Left renal cortex interstitium (tissue), 4 donors: ENCODE measurements around the gene RYR1. TPM values are rescaled to one million over a fixed set of nuclear protein-coding genes. Genes with fewer than 3 reads are reported as not detected.
"Not testable (repeated sequence)": the region's sequence is repeated elsewhere in the genome, so short reads cannot be mapped to it uniquely, and the experiment has no call there.

Source experiments
- DNase-seq, 4 donors: peaks; one replicate each; pipeline ENCODE4 v3.0.0-alpha.2; 2013; ENCODE audit warnings: low read depth in 4 of 4, low spot score in 2 of 4, missing footprints in 1 of 4
- polyA plus RNA-seq, 4 donors: library from polyadenylated mRNA; unstranded; fragments of 120-200 nt; gene quantifications; one replicate each; pipeline ENCODE4 v1.2.1, GENCODE V29; 2013; ENCODE audit not compliant: insufficient read length in 4 of 4

RYR1 gene
- polyA plus RNA-seq, 4 donors: 4.2 to 7.2 (median 5.1) TPM

DNA sequence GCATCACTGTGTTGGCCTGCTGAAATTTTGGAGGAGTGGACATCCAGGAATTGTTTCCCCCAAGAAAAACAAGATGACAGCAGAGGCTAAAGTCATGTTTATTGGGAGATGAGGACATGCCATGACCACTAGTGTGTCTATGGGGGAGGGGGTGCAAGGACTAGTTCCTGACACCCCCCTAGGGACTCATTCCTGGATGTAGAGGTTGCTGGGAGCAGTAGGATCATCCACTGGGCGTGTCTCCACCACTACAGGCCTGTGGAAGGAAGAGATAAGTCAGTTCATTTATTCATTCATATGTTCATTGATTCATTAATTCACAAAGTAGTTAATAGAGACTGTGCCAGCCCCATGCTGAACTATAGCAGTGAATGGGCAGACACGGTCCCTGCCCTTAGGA is 154.1 kb downstream of the RYR1 start:
- no peak for DNase-seq

GRCh38 chr19:38588041-38588440 is 154.6 kb downstream of the RYR1 start:
- no peak for DNase-seq

DNA sequence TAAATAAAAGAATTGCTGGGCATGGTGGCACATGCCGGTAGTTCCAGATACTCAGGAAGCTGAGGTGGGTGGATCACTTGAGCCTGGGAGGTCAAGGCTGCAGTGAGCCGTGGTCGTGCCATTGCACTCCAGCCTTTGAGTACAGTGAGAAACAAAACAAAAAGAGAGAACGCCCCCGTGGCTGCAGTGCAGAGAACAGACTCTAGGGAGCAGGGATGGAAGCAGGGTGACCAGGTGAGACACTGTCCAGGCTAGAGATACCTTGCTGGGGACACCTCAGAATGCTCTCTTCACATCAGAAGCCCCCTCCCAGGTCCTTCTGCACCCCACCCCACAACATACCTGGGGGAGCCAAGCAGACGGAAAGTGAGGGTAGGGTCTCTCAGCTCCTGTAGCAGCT is 159.4 kb downstream of the RYR1 start:
- no peak for DNase-seq

GRCh38 chr19:38596057-38596981 is 162.8 kb downstream of the RYR1 start:
- peak in 1 of 4 donors; percentile 13 for DNase-seq

- DNase-seq: no peak
Measured at GRCh38 chr19:38597075-38597474, 163.6 kb downstream of the RYR1 start.

- DNase-seq: no peak
Measured at GRCh38 chr19:38599722-38600121, 166.2 kb downstream of the RYR1 start.

GRCh38 chr19:38602856-38603255 is 169.4 kb downstream of the RYR1 start:
- not testable (repeated sequence) for DNase-seq

DNA sequence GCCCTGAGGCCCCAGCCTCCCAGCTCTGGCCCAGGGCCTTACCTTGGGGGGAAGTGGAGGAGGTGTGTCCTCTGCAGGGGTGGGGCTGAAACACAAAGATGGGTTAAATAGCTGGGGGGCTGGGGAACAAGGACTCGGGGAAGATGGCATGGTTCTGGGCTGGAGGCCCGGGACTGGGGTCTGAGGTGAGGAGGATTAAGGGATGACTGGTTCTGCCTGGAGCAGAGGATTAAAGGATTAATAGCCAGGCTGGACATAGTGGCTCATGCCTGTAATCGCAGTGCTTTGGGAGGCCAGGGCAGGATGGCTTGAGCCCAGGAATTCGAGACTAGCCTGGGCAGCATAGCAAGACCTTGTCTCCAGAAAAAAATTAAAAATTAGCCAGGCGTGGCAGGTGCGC is 172.6 kb downstream of the RYR1 start:
- DNase-seq: no peak

DNA sequence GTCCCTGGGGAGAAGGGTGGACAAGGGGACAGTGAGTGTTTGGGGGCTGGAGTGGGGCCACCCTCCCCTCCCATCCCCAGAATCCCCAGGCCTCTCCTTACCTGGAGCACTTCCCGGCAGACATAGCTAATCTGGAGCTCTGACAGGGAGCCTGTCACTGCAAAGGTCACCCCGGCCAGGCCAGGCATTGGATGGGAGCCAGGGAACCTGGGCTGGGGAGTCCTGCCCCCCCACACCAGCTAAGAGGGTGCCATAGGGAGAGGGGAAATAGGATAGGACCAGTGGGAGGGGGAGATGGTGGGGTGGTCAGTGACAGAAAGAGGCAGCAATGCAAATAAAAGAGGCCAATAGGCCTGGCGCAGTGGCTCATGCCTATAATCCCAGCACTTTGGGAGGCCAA is 180.8 kb downstream of the RYR1 start:
- no peak for DNase-seq

DNA sequence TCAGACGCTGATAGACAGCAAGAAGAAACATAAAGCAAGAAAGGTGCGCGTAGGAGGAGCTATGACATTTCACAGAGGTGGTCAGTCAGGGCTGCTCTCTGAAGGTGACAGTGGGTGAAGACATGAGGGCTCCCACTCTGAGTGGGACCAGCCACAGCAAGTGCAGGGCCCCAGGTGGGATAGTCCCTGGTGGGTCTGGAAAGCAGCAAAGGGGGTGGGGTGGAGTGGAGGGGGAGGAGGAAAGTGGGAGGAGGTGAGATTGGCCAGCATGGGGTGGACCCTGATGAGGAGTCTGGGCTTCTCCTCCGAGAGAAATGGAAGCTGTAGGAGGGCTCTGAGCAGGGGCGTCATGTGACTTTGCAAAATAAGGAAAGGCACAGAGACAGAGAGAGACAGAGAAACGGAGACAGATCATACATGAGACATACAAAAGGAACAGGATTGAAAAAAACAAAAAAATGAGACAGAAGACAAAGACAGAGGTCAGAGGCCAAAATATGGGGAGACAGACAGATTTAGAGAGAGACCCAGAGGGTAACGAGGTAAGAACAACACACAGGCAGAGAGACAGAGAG is 181.6 kb downstream of the RYR1 start:
- DNase-seq: no peak

GRCh38 chr19:38616265-38616664 is 182.8 kb downstream of the RYR1 start:
- DNase-seq: no peak

- no peak for DNase-seq
Measured at GRCh38 chr19:38617283-38617763, 183.8 kb downstream of the RYR1 start.

DNA sequence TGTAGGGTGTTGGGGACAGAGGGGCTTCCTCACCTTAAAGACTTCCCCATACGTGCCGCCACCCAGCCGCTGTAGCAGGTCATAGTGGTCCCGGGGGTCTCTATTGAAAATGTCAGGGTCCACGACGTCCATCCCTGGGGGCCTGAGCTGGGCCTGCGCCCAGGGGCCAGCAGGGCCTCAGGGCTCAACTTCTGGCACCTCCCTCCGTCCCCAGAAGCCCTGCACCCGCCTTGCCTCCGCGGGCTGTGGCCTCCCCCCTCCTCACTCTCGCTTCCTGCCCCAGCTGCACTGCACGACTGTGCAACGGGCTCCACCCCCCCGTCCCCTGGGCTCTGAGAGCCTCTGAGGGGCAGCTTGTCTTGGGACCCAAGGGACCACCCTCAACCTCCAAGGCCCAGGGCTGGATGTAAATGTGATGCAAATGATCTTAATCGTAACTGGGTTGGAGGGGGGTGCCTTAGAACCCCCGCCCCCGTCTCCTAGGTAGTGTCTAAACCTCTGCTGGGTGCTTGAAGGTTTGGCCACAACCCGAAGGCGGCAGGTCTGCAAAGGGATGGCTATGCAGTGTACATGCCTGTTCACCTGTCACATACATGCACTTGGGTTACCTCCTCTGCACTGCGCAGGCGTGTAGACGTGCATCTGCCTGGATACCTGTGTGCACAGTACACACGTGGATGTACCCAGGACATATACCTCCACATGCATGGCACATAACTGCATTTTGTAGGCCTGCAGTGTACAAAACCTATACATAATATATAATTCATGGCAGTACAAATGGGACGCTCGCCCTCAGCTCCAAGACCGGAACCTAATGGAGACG is 184.5 kb downstream of the RYR1 start, which contains the start of gene MAP4K1:
MAP4K1 (minus strand) TSS at position 190 of the 826 bp plus-strand sequence; CDS start at position 132, 58 bp downstream.
- no peak for DNase-seq

DNA sequence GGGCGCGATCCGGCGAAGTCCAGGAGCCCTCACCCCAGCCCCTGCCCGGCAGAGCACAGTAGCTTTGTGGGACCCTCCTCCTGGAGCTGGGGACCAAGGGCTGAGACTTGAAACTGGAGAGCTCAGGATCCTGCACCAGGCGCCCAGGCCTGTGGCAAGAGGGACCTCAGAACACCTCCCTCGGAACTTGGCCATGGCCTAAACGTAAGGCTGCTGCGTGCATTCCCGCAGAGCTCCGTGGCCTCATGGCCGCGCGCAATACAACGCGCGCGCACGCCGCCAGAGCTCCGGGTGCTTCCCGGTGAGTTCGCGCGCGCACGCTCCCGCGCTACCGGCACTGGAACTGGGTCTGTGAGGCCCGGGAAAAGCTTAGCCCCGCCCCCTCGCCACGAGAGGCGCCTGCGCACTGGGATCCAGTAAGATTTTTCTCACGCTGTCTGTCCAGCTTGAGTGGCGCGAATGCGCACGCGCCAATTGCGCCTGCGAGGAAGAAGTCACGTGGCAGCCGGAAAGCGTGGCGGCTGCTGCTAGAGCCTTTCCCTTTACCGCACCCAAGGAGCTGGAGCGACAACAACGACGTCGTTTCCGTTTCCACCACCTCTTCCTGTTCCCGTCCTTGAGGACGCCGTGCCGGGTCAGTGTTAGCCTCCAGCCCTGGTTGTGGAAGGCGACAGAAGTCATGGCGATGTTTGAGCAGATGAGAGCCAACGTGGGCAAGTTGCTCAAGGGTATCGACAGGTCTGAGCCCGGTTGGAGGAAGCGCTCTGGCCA is 185.3 kb downstream of the RYR1 start, which contains the start of gene EIF3K:
EIF3K (plus strand) TSS at position 599 of the 771 bp plus-strand sequence; CDS start at position 680, 81 bp downstream.
- peak; percentile 93 to 99 (median 99) for DNase-seq

GRCh38 chr19:38619361-38620174 is 186.1 kb downstream of the RYR1 start:
- no peak for DNase-seq

DNA sequence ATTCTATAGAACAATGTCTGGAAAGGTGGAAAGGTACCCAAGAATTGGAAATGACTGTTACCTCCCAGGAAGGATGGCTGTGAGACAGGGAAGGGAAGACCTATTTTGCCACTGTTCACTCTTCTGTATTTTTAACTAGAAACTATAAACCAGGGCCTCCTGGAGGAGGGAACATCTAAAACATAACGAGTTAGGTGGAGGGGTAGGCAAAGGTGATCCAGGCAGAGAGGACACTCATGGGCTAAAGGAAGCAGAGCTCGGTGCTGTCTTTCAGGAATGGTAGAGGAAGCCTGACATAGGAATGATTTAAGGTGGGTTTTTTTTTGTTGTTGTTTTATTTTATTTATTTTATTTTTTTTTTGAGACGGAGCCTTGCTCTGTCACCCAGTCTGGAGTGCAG is 191.3 kb downstream of the RYR1 start:
- DNase-seq: no peak

GRCh38 chr19:38626401-38626800 is 192.9 kb downstream of the RYR1 start:
- DNase-seq: no peak

DNA sequence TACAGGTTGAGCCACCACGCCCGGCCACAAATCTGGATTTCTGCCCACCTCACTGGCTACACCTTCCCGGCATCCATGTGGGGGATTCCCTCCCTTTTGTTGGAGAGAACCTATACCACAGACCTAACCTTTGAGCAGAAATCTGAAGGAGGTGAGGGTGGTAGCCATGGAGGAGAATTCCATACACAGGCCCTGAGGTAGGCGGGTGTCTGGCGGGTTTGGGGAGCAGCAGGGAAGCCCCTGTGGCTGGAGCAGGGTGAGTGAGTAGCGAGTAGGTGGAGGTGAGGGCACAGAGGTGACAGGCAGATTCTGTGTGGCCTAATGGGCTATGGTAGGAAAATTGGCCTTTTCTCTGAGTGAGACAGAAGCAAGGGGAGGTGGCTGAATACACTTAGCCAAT is 196.1 kb downstream of the RYR1 start:
- DNase-seq: no peak

- not testable (repeated sequence) for DNase-seq
Measured at GRCh38 chr19:38631301-38631700, 197.8 kb downstream of the RYR1 start.
